Keratinocyte (primary cell): ENCODE data around the gene FANK1.

ENCODE experiments used
- CTCF ChIP-seq, 3 experiments: IDR thresholded peaks in 1 of 3; conservative IDR thresholded peaks in 1 of 3; optimal IDR thresholded peaks in 1 of 3; 2 replicates in 2 of 3; 3 replicates in 1 of 3; pipeline versions ENCODE3 to v1.5.1; 2011; ENCODE audit warnings: low read length in 3 of 3, mild to moderate bottlenecking in 3 of 3, moderate library complexity in 2 of 3, control low read depth in 1 of 3, inconsistent platforms in 1 of 3; ENCODE audit not compliant: insufficient read depth in 2 of 3; ENCODE audit errors: extremely low read depth in 1 of 3
- EZH2 ChIP-seq: IDR thresholded peaks from one replicate; pipeline ENCODE4 v1.6.1; 2012; ENCODE audit warnings: inconsistent platforms, mild to moderate bottlenecking, low read length, moderate library complexity

DNA sequence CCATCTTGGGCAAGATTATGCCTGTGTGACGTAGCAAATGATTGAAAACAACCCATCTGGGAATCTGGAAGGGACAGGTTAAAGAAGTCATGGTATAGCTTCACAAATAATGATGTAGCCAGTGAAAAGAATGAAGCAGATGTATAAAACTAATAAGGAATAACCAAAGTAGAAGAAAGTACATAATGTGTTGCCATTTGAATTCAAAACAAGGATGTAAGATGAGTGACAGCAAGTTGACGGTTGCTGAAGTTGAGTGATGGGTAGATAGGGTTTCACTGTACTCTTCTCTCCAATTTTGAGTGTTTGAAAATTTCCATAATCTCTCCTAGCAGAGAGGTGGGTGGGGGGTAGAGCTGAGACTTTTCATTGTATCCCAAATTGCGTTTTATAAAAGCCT is 133.6 kb downstream of the FANK1 start:
- TF ChIP-seq CTCF (optimal IDR thresholded peaks at IDR 0.05 in 1 of 3, IDR thresholded peaks at IDR 0.05 in 1 of 3, conservative IDR thresholded peaks at IDR 0.05 in 1 of 3; ENCODE audit: extremely low read depth in 1 of 3, insufficient read depth in 2 of 3, low read length in 3 of 3) (no peak), EZH2 (no peak)
